GM06990 (cell line): Measurements from ENCODE around the gene MYOF.
"Not testable (repeated sequence)": the region's sequence is repeated elsewhere in the genome, so short reads cannot be mapped to it uniquely, and the experiment has no call there.

Source experiments
- DNase-seq: peaks from one replicate; pipeline ENCODE4 v3.0.0-alpha.2; 2011; ENCODE audit not compliant: insufficient read length; ENCODE audit errors: extremely low read depth
- H3K27me3 ChIP-seq: replicated peaks from 2 replicates; pipeline ENCODE4 v1.6.0; 2011; ENCODE audit warnings: low read length; ENCODE audit not compliant: control insufficient read depth, insufficient read depth
- H3K36me3 ChIP-seq: 2 replicates; pipeline ENCODE4 v1.5.1; 2011; ENCODE audit warnings: low read length; ENCODE audit not compliant: control insufficient read depth, insufficient read depth
- H3K4me3 ChIP-seq: replicated peaks from 2 replicates; pipeline ENCODE4 v1.5.1; 2011; ENCODE audit warnings: low read depth, mild to moderate bottlenecking, control low read depth, low read length
- TF ChIP-seq, protein P1 (sequence below): IDR thresholded peaks from 2 replicates; pipeline ENCODE4 v1.5.1; 2011; ENCODE audit warnings: low read length, control low read depth, mild to moderate bottlenecking, inconsistent platforms; ENCODE audit not compliant: insufficient read depth, poor library complexity, severe bottlenecking

MYOF gene

DNA sequence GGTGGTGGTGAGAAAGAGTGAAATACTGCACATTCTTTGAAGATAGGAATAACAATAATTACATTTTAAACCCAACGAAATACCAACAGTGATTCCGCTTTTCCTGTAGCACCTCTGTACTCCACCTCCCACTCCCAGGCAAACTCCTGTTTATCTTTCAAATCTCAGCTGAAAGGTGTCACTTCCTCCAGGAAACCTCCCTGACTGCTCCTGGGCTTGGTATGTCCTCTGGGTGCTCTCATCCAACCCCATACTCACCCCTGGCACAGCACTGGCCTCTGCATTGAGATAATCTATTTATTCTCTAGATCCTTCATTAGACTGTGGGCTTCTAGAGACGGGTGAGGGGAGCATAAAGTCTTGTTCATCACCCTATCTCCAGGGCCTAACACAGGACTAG lies 148.0 kb downstream of the MYOF start:
- no peak for DNase-seq
- no peaks in the 10 kb centered on the region for H3K36me3 ChIP-seq
- TF ChIP-seq, protein P1, sequence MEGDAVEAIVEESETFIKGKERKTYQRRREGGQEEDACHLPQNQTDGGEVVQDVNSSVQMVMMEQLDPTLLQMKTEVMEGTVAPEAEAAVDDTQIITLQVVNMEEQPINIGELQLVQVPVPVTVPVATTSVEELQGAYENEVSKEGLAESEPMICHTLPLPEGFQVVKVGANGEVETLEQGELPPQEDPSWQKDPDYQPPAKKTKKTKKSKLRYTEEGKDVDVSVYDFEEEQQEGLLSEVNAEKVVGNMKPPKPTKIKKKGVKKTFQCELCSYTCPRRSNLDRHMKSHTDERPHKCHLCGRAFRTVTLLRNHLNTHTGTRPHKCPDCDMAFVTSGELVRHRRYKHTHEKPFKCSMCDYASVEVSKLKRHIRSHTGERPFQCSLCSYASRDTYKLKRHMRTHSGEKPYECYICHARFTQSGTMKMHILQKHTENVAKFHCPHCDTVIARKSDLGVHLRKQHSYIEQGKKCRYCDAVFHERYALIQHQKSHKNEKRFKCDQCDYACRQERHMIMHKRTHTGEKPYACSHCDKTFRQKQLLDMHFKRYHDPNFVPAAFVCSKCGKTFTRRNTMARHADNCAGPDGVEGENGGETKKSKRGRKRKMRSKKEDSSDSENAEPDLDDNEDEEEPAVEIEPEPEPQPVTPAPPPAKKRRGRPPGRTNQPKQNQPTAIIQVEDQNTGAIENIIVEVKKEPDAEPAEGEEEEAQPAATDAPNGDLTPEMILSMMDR = no peak
- no peak overlapping the region for H3K4me3 ChIP-seq
- H3K27me3 ChIP-seq = no peaks in the 10 kb centered on the region

DNA sequence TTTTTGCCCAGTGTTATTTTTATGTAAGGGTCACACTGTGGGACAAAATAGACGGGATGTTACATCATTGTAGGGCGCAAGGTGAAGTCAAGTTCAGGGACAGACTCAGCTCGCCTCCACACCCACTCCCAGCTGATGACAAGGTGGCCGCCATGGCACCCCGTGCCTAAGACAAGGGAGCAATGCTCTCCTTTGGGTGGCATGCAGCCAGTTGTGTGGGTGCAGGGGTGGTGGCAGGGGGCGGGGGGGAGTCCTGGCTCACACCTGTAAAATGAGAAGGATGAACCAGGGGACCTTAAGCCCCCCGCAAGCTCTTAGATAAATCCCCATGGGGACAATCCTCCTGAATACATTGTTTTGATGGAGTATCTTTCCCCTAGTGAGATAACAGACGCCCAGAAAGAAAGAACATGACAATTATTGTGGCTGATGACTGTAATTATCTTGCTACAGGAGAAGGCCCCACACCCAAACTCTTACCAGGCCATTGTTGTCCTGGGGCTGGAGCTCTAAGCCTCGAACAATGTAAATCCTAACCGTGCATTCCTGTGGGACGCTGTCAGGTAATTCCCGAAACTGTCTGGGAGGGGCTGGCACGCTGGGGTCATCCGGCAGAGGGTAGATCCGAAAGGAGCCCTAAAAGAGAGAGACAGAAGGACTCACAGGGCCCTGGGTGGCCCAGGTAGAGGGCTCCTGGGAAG lies 148.7 kb downstream of the MYOF start:
- DNase-seq = no peak
- Histone ChIP-seq H3K36me3 (no peaks in the 10 kb centered on the region), H3K4me3 (no peak overlapping the region), H3K27me3 (no peaks in the 10 kb centered on the region)
- TF ChIP-seq, protein P1 = no peak

DNA sequence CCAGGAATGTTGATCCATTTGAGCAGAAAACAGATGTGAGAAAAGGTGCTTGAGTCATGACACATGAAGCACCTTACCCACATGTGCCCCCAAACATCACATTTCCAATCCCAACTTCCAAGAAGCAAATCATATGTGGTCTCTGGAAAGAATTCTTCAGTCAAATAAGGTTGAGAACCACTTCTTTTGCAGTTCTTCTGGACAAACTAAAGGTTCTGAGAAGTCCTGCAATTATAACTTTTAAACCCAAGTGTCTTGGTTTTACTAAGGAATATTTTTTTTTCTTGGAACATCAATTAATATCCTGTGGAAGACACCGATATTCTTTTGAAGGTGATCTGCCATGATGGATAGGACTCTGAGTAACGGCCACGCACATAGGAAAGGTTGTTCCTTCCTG lies 151.3 kb downstream of the MYOF start:
- no peaks in the 10 kb centered on the region for H3K27me3 ChIP-seq
- H3K4me3 ChIP-seq = no peak overlapping the region
- no peak for DNase-seq
- no peaks in the 10 kb centered on the region for H3K36me3 ChIP-seq
- TF ChIP-seq, protein P1 = no peak

DNA sequence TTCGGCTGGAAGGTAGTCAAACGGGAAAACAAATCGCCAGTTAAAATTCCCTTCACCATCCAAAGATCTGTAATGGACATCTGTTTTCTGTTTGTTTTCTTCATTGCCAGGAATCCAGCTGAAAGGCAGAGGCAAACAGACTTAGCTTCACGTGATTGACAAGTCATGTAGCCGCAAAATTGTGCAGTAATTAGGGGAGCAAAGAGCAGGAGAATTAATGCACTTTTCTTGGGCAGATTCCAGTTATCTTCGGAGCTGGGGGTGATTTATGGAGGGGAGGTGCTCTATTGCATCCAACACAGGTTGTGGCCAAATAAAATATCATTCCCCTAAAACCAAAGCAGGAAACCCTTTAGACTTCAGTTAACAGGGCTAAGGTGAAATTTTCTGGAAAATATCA lies 162.2 kb downstream of the MYOF start:
- no peaks in the 10 kb centered on the region for H3K36me3 ChIP-seq
- no peak for DNase-seq
- TF ChIP-seq, protein P1 = no peak

DNA sequence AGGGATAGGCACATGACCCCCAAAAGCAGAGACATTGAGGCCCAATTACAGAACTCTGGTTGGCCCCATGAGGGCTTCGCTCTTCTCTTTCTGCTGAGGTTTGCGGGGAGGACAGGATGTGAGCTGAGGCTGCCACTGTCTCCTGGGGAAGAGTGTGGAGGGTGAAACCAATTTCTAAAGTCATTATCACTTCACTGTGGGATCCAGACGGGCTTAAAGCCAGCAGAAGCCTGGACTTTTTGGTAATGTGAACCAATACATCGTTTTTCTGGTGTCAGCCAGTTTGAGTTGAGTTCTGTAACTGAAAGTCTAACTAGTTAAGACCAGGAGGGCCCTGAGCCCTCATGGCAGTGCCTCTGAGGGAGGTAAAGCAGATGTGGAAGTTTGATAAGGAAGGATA lies 163.0 kb downstream of the MYOF start:
- H3K4me3 ChIP-seq = no peak overlapping the region
- H3K27me3 ChIP-seq = no peaks in the 10 kb centered on the region
- DNase-seq = no peak
- H3K36me3 ChIP-seq = no peaks in the 10 kb centered on the region
- TF ChIP-seq, protein P1 = no peak

More for the DNA sequence above, 162.2 kb downstream of the MYOF start:
- H3K27me3 ChIP-seq = no peaks in the 10 kb centered on the region
- H3K4me3 ChIP-seq = no peak overlapping the region

DNA sequence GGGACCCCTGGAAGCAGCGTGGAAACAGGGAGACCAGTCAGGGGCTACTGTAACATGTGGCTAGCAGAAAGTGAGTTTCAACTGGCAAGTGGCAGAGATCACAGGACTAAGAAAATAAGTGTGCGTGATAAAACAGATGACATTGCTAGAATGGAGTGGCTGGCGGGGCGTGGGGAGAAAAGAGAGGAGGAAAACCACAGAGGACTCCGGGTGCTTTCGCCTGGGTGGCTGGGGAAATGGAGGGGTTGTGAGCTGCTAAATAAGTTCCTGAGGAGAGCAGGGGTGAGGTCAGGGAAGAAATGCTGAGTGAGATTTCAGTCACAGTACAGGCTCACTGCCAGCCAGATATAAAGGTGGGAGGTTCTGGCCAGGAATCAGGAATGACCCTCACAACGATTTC lies 166.9 kb downstream of the MYOF start:
- no peak overlapping the region for H3K4me3 ChIP-seq
- no peaks in the 10 kb centered on the region for H3K27me3 ChIP-seq
- TF ChIP-seq, protein P1 = no peak
- H3K36me3 ChIP-seq = no peaks in the 10 kb centered on the region
- no peak for DNase-seq

DNA sequence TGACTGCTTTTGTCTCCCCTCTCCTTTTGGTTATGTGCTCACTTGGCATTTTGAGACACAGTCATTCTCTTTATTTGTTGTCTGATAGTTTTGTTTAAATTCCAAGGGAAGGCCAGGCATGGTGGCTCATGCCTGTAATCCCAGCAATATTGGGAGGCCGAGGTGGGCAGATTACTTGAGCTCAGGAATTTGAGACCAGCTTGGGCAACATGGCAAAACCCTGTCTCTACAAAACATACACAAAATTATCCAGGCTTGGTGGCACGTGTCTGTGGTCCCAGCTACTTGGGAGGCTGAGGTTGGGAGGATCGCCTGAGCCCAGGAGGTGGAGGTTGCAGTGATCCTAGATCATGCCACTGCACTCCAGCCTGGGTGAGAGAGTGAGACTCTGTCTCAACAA lies 167.5 kb downstream of the MYOF start:
- not testable (repeated sequence) for H3K27me3 ChIP-seq, H3K4me3 ChIP-seq, H3K36me3 ChIP-seq, DNase-seq
